ENCODE results near the gene GSTT2. TPM values are rescaled to one million over a fixed set of nuclear protein-coding genes. Genes with fewer than 3 reads are reported as not detected.
A peak's percentile ranks its signal among the peaks of the same experiment; 100 is the strongest.
"Not testable (repeated sequence)": the region's sequence is repeated elsewhere in the genome, so short reads cannot be mapped to it uniquely, and the experiment has no call there.

Gene GSTT2
- total RNA-seq, 1 donor from 2014 or later, result 0.60 TPM

- H3K27me3 Mint-ChIP-seq; H3K27ac Mint-ChIP-seq; DNase-seq (ENCODE audit: low spot score, unreplicated experiment); H3K36me3 Mint-ChIP-seq (ENCODE audit: insufficient read depth); H3K9me3 Mint-ChIP-seq (ENCODE audit: low read depth); H3K4me1 Mint-ChIP-seq (ENCODE audit: low read depth); H3K4me3 Mint-ChIP-seq (ENCODE audit: low read depth): not testable (repeated sequence)
Observed at GRCh38 chr22:23955886-23956285, 24.0 kb upstream of the GSTT2 start.

GRCh38 chr22:23956301-23956900 is 23.5 kb upstream of the GSTT2 start:
- not testable (repeated sequence) for H3K4me3 Mint-ChIP-seq (ENCODE audit: low read depth); H3K9me3 Mint-ChIP-seq (ENCODE audit: low read depth); H3K36me3 Mint-ChIP-seq (ENCODE audit: insufficient read depth); H3K27ac Mint-ChIP-seq; H3K4me1 Mint-ChIP-seq (ENCODE audit: low read depth); H3K27me3 Mint-ChIP-seq
- peak; percentile 69 for DNase-seq (ENCODE audit: low spot score, unreplicated experiment)
- peak; percentile 81 for TF ChIP-seq CTCF (IDR thresholded peaks at IDR 0.05; ENCODE audit: unreplicated experiment)

- not testable (repeated sequence) for H3K27me3 Mint-ChIP-seq; H3K9me3 Mint-ChIP-seq (ENCODE audit: low read depth); H3K4me3 Mint-ChIP-seq (ENCODE audit: low read depth); H3K36me3 Mint-ChIP-seq (ENCODE audit: insufficient read depth); H3K4me1 Mint-ChIP-seq (ENCODE audit: low read depth); H3K27ac Mint-ChIP-seq; DNase-seq (ENCODE audit: low spot score, unreplicated experiment)
Observed at GRCh38 chr22:23961084-23961771, 18.7 kb upstream of the GSTT2 start, which contains the start of gene GSTT2B. Gene GSTT2B (minus strand): TSS chr22:23961195. CDS start chr22:23961131, 64 bp downstream.

- H3K27ac Mint-ChIP-seq; H3K4me1 Mint-ChIP-seq (ENCODE audit: low read depth): not testable (repeated sequence)
Observed at GRCh38 chr22:23966094-23966493, 13.8 kb upstream of the GSTT2 start.

GRCh38 chr22:23966568-23966967 is 13.4 kb upstream of the GSTT2 start, which contains the start of gene DDTL:
Gene DDTL (plus strand): TSS chr22:23966888. CDS start chr22:23966915, 27 bp downstream.
- not testable (repeated sequence) for DNase-seq (ENCODE audit: low spot score, unreplicated experiment); H3K27me3 Mint-ChIP-seq; H3K27ac Mint-ChIP-seq; H3K9me3 Mint-ChIP-seq (ENCODE audit: low read depth); H3K4me3 Mint-ChIP-seq (ENCODE audit: low read depth); H3K4me1 Mint-ChIP-seq (ENCODE audit: low read depth)
- peaks cover 15% of the 10 kb centered on the region for H3K36me3 Mint-ChIP-seq (ENCODE audit: insufficient read depth)

More at GRCh38 chr22:23966094-23966493, 13.8 kb upstream of the GSTT2 start:
- not testable (repeated sequence) for H3K9me3 Mint-ChIP-seq (ENCODE audit: low read depth); H3K4me3 Mint-ChIP-seq (ENCODE audit: low read depth); H3K27me3 Mint-ChIP-seq; DNase-seq (ENCODE audit: low spot score, unreplicated experiment)
- H3K36me3 Mint-ChIP-seq (ENCODE audit: insufficient read depth), result peaks cover 11% of the 10 kb centered on the region

GRCh38 chr22:23969071-23969470 is 10.9 kb upstream of the GSTT2 start:
- no peak for DNase-seq (ENCODE audit: low spot score, unreplicated experiment)

GRCh38 chr22:23970201-23970641 is 9.7 kb upstream of the GSTT2 start:
- H3K36me3 Mint-ChIP-seq (ENCODE audit: insufficient read depth), result peaks cover 15% of the 10 kb centered on the region
- no peak overlapping the region for H3K4me3 Mint-ChIP-seq (ENCODE audit: low read depth)
- no peaks in the 10 kb centered on the region for H3K27me3 Mint-ChIP-seq
- H3K9me3 Mint-ChIP-seq (ENCODE audit: low read depth), result no peaks in the 10 kb centered on the region
- TF ChIP-seq CTCF (IDR thresholded peaks at IDR 0.05; ENCODE audit: unreplicated experiment), result no peak
- no peak overlapping the region for H3K27ac Mint-ChIP-seq
- no peak for DNase-seq (ENCODE audit: low spot score, unreplicated experiment)
- H3K4me1 Mint-ChIP-seq (ENCODE audit: low read depth), result no peaks in the 10 kb centered on the region

More at GRCh38 chr22:23969071-23969470, 10.9 kb upstream of the GSTT2 start:
- Mint-ChIP-seq H3K27ac (no peak overlapping the region), H3K4me1 (ENCODE audit: low read depth) (no peaks in the 10 kb centered on the region), H3K36me3 (ENCODE audit: insufficient read depth) (peaks cover 15% of the 10 kb centered on the region), H3K4me3 (ENCODE audit: low read depth) (no peak overlapping the region), H3K27me3 (no peaks in the 10 kb centered on the region), H3K9me3 (ENCODE audit: low read depth) (no peaks in the 10 kb centered on the region)
- no peak for TF ChIP-seq CTCF (IDR thresholded peaks at IDR 0.05; ENCODE audit: unreplicated experiment)
